Bronchial epithelial cell (primary cell): Measurements from ENCODE around the gene ADGRG3. TPM values are rescaled to one million over a fixed set of nuclear protein-coding genes. Genes with fewer than 3 reads are reported as not detected.

ENCODE experiments used
- DNase-seq: peaks from one replicate; pipeline ENCODE4 v3.0.0-alpha.2; 2010; ENCODE audit warnings: low read depth
- FAIRE-seq: peaks from 2 replicates; lab custom pipeline; 2011; peaks lifted over from hg19 to GRCh38; lab: Jason Lieb, UNC
- H3K27me3 ChIP-seq: 2 replicates; pipeline ENCODE4 v1.5.1; 2011; ENCODE audit warnings: low read length; ENCODE audit not compliant: control insufficient read depth, insufficient read depth
- H3K36me3 ChIP-seq: 2 replicates; pipeline ENCODE4 v1.5.1; 2011; ENCODE audit warnings: low read length; ENCODE audit not compliant: control insufficient read depth, insufficient read depth
- H3K4me3 ChIP-seq: 2 replicates; pipeline ENCODE4 v1.5.1; 2011; ENCODE audit warnings: mild to moderate bottlenecking, low read depth, low read length, control low read depth
- CTCF ChIP-seq: IDR thresholded peaks from 2 replicates; pipeline ENCODE4 v1.5.1; 2011; ENCODE audit warnings: mild to moderate bottlenecking, moderate library complexity, low read length, control low read depth, inconsistent platforms; ENCODE audit not compliant: insufficient read depth, severe bottlenecking
- total RNA-seq: library from RNA; depleted of rRNA; stranded (reverse); fragments of >200 nt; gene quantifications from 2 replicates; pipeline ENCODE4 v1.2.1, GENCODE V29; 2014

The ADGRG3 gene
- total RNA-seq, 1 donor from 2014 or later = not detected

GRCh38 chr16:57651344-57652333, 16.5 kb upstream of the ADGRG3 start:
- DNase-seq = no peak
- TF ChIP-seq CTCF = no peak
- Histone ChIP-seq H3K36me3 (peaks cover 56% of the 10 kb centered on the region), H3K4me3 (no peak overlapping the region), H3K27me3 (no peaks in the 10 kb centered on the region)
- no peak for FAIRE-seq

- Histone ChIP-seq H3K36me3 (peaks cover 58% of the 10 kb centered on the region), H3K4me3 (no peak overlapping the region), H3K27me3 (no peaks in the 10 kb centered on the region)
- no peak for TF ChIP-seq CTCF
- FAIRE-seq (no peak), DNase-seq (no peak)
Observed at GRCh38 chr16:57652695-57653471, 15.2 kb upstream of the ADGRG3 start.

GRCh38 chr16:57653936-57654335, 14.2 kb upstream of the ADGRG3 start:
- FAIRE-seq = no peak
- Histone ChIP-seq H3K36me3 (peaks cover 64% of the 10 kb centered on the region), H3K27me3 (no peaks in the 10 kb centered on the region), H3K4me3 (no peak overlapping the region)
- no peak for TF ChIP-seq CTCF
- peak; percentile 33 for DNase-seq

- H3K36me3 ChIP-seq = peaks cover 66% of the 10 kb centered on the region
Observed at GRCh38 chr16:57656342-57656955, 11.7 kb upstream of the ADGRG3 start.

More at GRCh38 chr16:57656342-57656955, 11.7 kb upstream of the ADGRG3 start:
- Histone ChIP-seq H3K4me3 (no peak overlapping the region), H3K27me3 (no peaks in the 10 kb centered on the region)
- DNase-seq (no peak), FAIRE-seq (no peak)
- no peak for TF ChIP-seq CTCF
